Breast epithelium (tissue), 4 donors: Measurements from ENCODE around the gene ATP9A. TPM values are rescaled to one million over a fixed set of nuclear protein-coding genes. Genes with fewer than 3 reads are reported as not detected.

Experiments used
- DNase-seq, 2 donors: peaks; one replicate each; pipeline ENCODE4 v3.0.0-alpha.2; 2019; ENCODE audit warnings: low spot score in 2 of 2
- H3K27ac ChIP-seq, 2 donors: fragments of 200-600 bp; sonication (generic) in 1 of 2; one replicate each; pipeline ENCODE4 v1.5.1; 2016 to 2019; ENCODE audit warnings: mild to moderate bottlenecking in 1 of 2
- H3K27me3 ChIP-seq, 2 donors: fragments of 200-600 bp; sonication (generic) in 1 of 2; one replicate each; pipeline versions ENCODE4 v1.5.1 to v1.6.0; 2017 to 2019; ENCODE audit warnings: control low read depth in 1 of 2, mild to moderate bottlenecking in 1 of 2
- H3K36me3 ChIP-seq: fragments of 200-600 bp; one replicate; pipeline ENCODE4 v1.5.1; 2019
- H3K4me1 ChIP-seq, 2 donors: fragments of 200-600 bp; sonication (generic); one replicate each; pipeline ENCODE4 v1.5.1; 2016 to 2019; ENCODE audit warnings: control low read depth in 1 of 2
- H3K4me3 ChIP-seq, 3 donors: fragments of 200-600 bp; sonication (generic); 1 replicate in 2 of 3; 2 replicates in 1 of 3; pipeline ENCODE4 v1.5.1; 2016 to 2019; ENCODE audit warnings: mild to moderate bottlenecking in 3 of 3, moderate library complexity in 2 of 3
- H3K9me3 ChIP-seq, 2 donors: fragments of 200-600 bp; sonication (generic) in 1 of 2; one replicate each; pipeline ENCODE4 v1.5.1; 2016 to 2019; ENCODE audit warnings: control low read depth in 1 of 2
- POLR2A ChIP-seq: fragments of 450-650 bp; IDR thresholded peaks from one replicate; pipeline ENCODE4 v1.6.1; 2016; ENCODE audit warnings: antibody characterized with exemption, mild to moderate bottlenecking, moderate library complexity
- POLR2AphosphoS5 ChIP-seq, 3 donors: sonication (generic); formaldehyde crosslinking; IDR thresholded peaks; one replicate each; pipeline ENCODE4 v1.6.1; 2017; ENCODE audit warnings: antibody characterized with exemption in 3 of 3
- intact Hi-C: fragments of 100-400 bp; cut with DNase I; formaldehyde crosslinking; loops from one replicate; pipeline ENCODE4 v1.15.1; 2023; ENCODE audit warnings: low total_unique reads
- total RNA-seq, 3 donors: library from RNA; depleted of rRNA; stranded (reverse); fragments of >200 nt; gene quantifications; one replicate each; pipeline ENCODE4 v1.1.0, GENCODE V29; 2016
- TF ChIP-seq, protein P1 (sequence below), 3 donors: fragments of 450-650 bp; IDR thresholded peaks; one replicate each; pipeline ENCODE4 v1.5.1; 2016 to 2017; ENCODE audit warnings: antibody characterized with exemption in 3 of 3, mild to moderate bottlenecking in 3 of 3, moderate library complexity in 3 of 3

The ATP9A gene
- total RNA-seq, 3 donors from 2014 or later: 41.6 to 98.4 (median 50.8) TPM

DNA sequence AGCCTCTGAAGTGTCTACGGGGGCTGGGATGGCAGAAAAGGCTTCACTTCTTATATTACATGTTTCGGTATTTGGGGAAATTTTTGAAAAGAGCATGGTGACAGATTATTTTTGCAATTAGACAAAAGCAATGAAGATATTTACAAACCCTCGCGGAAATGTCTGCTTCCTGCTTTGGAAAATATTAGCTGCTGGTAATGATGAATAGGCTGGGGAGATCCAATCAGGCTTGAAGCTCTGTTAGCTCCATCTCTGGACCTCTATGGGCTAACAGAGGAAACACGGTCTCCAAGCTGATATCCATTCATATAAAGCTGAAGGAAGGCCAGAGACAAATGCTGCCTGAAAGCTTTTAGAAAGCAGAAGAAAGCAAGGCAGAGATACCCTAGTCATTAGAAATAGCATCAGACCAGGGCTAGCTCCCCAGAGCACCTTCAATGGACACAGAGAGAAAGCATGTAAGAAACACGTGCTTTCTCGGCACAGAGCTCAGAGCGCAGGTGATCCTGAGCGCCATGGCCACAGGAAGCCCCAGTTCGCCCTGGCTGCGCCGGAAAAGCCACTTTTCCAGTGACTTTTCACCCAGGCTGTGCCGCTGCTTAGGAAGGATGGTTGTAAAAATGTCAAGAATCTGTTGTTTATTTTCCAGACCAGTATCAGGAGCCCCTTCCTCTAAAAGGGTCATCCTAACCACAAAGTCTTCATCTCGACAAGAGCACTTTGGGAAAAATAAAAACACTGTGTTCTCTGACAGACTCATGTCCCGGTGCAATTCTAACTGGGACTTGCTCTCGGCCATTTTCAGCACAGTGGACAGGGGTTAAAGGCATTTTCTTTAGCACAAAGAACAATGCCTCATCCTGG lies 157.2 kb downstream of the ATP9A start:
- Histone ChIP-seq H3K4me3 (no peak overlapping the region), H3K4me1 (no peaks in the 10 kb centered on the region), H3K27ac (no peak overlapping the region), H3K27me3 (no peaks in the 10 kb centered on the region), H3K36me3 (peaks cover 4% of the 10 kb centered on the region), H3K9me3 (no peaks in the 10 kb centered on the region)
- no peak for DNase-seq
- no peak for TF ChIP-seq POLR2A
- intact Hi-C loops: no loop called here

DNA sequence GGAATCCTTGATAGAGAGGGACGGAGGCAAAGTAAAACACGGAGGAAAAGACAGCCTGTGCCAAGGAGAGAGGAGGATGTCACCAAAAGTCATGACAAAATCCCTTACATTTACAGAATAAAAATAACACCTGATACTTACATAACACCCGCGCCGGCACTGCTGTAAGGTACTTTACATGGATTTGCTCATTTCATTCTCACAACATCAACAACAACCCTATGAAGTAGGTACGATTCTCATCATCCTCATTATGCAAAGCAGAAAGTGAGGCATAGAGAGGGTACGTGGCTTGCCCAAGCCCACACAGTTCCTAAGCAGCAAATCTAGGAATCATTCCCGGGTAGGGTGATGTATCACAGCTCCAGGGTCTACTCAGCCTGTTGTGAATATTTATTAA lies 158.1 kb downstream of the ATP9A start:
- H3K27me3 ChIP-seq: no peaks in the 10 kb centered on the region

DNA sequence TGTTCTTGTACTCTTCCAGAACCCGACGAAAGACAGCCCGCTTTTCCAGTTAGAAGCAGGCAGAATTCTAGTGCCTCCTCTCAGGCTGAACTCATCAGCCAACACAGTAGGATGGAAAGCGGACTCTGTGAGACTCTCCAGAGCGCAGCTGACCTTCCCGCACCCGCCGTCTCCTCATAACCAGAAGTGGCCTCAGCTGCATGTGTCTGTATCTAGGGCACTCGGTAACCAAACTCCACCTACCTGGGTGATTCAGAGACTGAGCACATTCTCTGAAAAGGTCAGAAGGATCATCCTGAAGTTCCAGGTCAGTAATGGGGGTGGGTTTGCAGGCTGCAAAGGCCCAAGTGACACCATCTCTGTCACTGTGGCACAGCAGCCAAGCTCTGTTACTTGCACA lies 158.9 kb downstream of the ATP9A start:
- H3K27ac ChIP-seq: no peak overlapping the region
- no peaks in the 10 kb centered on the region for H3K9me3 ChIP-seq
- no peak for DNase-seq
- H3K36me3 ChIP-seq: peaks cover 4% of the 10 kb centered on the region
- intact Hi-C loops: no loop called here
- H3K4me1 ChIP-seq: no peaks in the 10 kb centered on the region
- no peak for TF ChIP-seq POLR2A
- no peak for TF ChIP-seq POLR2AphosphoS5 (IDR thresholded peaks at IDR 0.05)
- TF ChIP-seq, protein P1, sequence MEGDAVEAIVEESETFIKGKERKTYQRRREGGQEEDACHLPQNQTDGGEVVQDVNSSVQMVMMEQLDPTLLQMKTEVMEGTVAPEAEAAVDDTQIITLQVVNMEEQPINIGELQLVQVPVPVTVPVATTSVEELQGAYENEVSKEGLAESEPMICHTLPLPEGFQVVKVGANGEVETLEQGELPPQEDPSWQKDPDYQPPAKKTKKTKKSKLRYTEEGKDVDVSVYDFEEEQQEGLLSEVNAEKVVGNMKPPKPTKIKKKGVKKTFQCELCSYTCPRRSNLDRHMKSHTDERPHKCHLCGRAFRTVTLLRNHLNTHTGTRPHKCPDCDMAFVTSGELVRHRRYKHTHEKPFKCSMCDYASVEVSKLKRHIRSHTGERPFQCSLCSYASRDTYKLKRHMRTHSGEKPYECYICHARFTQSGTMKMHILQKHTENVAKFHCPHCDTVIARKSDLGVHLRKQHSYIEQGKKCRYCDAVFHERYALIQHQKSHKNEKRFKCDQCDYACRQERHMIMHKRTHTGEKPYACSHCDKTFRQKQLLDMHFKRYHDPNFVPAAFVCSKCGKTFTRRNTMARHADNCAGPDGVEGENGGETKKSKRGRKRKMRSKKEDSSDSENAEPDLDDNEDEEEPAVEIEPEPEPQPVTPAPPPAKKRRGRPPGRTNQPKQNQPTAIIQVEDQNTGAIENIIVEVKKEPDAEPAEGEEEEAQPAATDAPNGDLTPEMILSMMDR (IDR thresholded peaks at IDR 0.05): no peak
- no peaks in the 10 kb centered on the region for H3K27me3 ChIP-seq
- no peak overlapping the region for H3K4me3 ChIP-seq

More for the DNA sequence above, 158.1 kb downstream of the ATP9A start:
- no peak overlapping the region for H3K4me3 ChIP-seq
- no peak overlapping the region for H3K27ac ChIP-seq
- no peaks in the 10 kb centered on the region for H3K9me3 ChIP-seq
- DNase-seq: no peak
- no peak for TF ChIP-seq POLR2A
- TF ChIP-seq, protein P1 (IDR thresholded peaks at IDR 0.05): no peak
- TF ChIP-seq POLR2AphosphoS5 (IDR thresholded peaks at IDR 0.05): no peak
- no peaks in the 10 kb centered on the region for H3K4me1 ChIP-seq
- intact Hi-C loops: no loop called here
- H3K36me3 ChIP-seq: peaks cover 4% of the 10 kb centered on the region

DNA sequence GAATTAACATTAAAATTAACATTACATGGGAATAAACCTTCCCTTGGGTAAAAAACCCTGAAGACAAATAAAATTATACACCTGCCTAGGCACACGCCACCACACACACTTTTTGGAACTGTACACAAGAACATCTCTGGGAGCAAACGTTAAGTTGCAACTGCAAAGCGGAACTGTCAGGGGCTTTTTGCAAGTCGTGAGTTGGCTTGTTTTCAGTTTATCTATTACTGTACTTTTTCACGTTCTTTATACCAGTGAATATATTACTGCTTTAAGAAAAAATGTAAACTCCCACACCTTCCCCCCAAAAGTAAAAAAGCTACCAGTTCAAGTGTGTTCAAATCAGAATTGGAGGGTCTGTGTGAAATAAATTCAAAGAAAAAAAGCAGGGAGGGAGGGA lies 160.1 kb downstream of the ATP9A start:
- H3K27me3 ChIP-seq: no peaks in the 10 kb centered on the region
- no peaks in the 10 kb centered on the region for H3K9me3 ChIP-seq
- TF ChIP-seq, protein P1 (IDR thresholded peaks at IDR 0.05): no peak
- no peak for TF ChIP-seq POLR2AphosphoS5 (IDR thresholded peaks at IDR 0.05)
- no peak for TF ChIP-seq POLR2A
- H3K4me1 ChIP-seq: no peaks in the 10 kb centered on the region
- H3K4me3 ChIP-seq: no peak overlapping the region
- no peak overlapping the region for H3K27ac ChIP-seq
- no peak for DNase-seq
- intact Hi-C loops: no loop called here
- H3K36me3 ChIP-seq: peaks cover 3% of the 10 kb centered on the region

DNA sequence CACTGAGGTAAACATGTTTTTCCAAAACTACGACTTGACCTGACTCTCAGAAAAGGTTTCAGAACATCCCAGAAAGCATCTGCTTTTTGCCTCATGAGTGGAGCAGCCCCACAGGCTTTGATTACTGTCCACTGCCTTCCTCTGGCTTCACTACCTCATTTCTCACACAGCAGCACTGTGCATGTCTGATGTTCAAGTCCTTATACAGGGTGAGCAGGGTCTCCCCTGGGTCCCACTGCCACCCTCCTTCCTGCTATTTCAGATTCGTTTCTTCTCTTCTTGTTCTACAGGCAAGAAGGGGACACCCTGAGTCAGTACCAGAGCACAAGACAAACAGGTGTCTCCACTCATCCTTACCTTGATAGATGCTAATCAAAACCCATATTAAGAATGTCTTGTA lies 161.0 kb downstream of the ATP9A start:
- Histone ChIP-seq H3K4me3 (no peak overlapping the region), H3K27me3 (no peaks in the 10 kb centered on the region), H3K27ac (no peak overlapping the region), H3K9me3 (no peaks in the 10 kb centered on the region), H3K36me3 (no peaks in the 10 kb centered on the region), H3K4me1 (no peaks in the 10 kb centered on the region)
- intact Hi-C loops: no loop called here
- TF ChIP-seq POLR2AphosphoS5 (IDR thresholded peaks at IDR 0.05): no peak
- no peak for TF ChIP-seq POLR2A
- TF ChIP-seq, protein P1 (IDR thresholded peaks at IDR 0.05): no peak
- DNase-seq: no peak
